ENCODE measurements around the gene POLR2M.

Gene POLR2M

GRCh38 chr15:57694279-57694678, 12.2 kb upstream of the POLR2M start:
- DNase-seq: no peak

- no peak for DNase-seq
Observed at GRCh38 chr15:57696146-57696545, 10.4 kb upstream of the POLR2M start.

- no peak for DNase-seq
Observed at GRCh38 chr15:57697588-57697987, 8.9 kb upstream of the POLR2M start.

- no peak for DNase-seq
Observed at GRCh38 chr15:57698243-57698642, 8.3 kb upstream of the POLR2M start.

GRCh38 chr15:57698991-57699390, 7.5 kb upstream of the POLR2M start:
- no peak for DNase-seq

GRCh38 chr15:57703387-57703786, 3.1 kb upstream of the POLR2M start:
- DNase-seq: no peak

- DNase-seq: no peak
Observed at GRCh38 chr15:57704441-57704840, 2.1 kb upstream of the POLR2M start.

- no peak for DNase-seq
Observed at GRCh38 chr15:57705746-57706404, 639 bp upstream of the POLR2M start.

- no peak for DNase-seq
Observed at GRCh38 chr15:57708047-57708446, 1.5 kb downstream of the POLR2M start.

- DNase-seq: no peak
Observed at GRCh38 chr15:57718309-57718708, 11.8 kb downstream of the POLR2M start.

GRCh38 chr15:57720867-57721266, 14.4 kb downstream of the POLR2M start:
- DNase-seq: no peak

- DNase-seq: no peak
Observed at GRCh38 chr15:57726411-57726810, 19.9 kb downstream of the POLR2M start.

GRCh38 chr15:57727031-57727430, 20.5 kb downstream of the POLR2M start:
- no peak for DNase-seq

GRCh38 chr15:57728436-57728835, 21.9 kb downstream of the POLR2M start:
- no peak for DNase-seq

GRCh38 chr15:57730876-57731275, 24.4 kb downstream of the POLR2M start:
- DNase-seq: no peak

- DNase-seq: no peak
Observed at GRCh38 chr15:57731530-57732103, 25.1 kb downstream of the POLR2M start.

- peak; percentile 45 for DNase-seq
Observed at GRCh38 chr15:57732526-57733331, 26.2 kb downstream of the POLR2M start.

GRCh38 chr15:57734860-57735259, 28.3 kb downstream of the POLR2M start:
- no peak for DNase-seq

- DNase-seq: no peak
Observed at GRCh38 chr15:57735431-57735830, 28.9 kb downstream of the POLR2M start.

- no peak for DNase-seq
Observed at GRCh38 chr15:57735891-57736290, 29.4 kb downstream of the POLR2M start.

GRCh38 chr15:57736591-57736990, 30.1 kb downstream of the POLR2M start:
- DNase-seq: no peak

- DNase-seq: no peak
Observed at GRCh38 chr15:57738734-57739237, 32.3 kb downstream of the POLR2M start.

- no peak for DNase-seq
Observed at GRCh38 chr15:57740048-57740447, 33.5 kb downstream of the POLR2M start.

GRCh38 chr15:57741089-57741488, 34.6 kb downstream of the POLR2M start:
- no peak for DNase-seq

All from activated naive CD4-positive, alpha-beta T cell treated with Interleukin-2 at 50 U/mL for 16 hours (primary cell).